Small intestine (tissue), 16 donors: ENCODE results near the gene OMA1. TPM values are rescaled to one million over a fixed set of nuclear protein-coding genes. Genes with fewer than 3 reads are reported as not detected.

Experiments used
- DNase-seq, 2 donors: peaks; one replicate each; pipeline versions ENCODE4 v3.0.0 to v3.0.0-alpha.2; 2013
- FAIRE-seq: peaks from 2 replicates; lab custom pipeline; 2012; peaks lifted over from hg19 to GRCh38; lab: Jason Lieb, UNC
- H3K27ac ChIP-seq, 3 donors: one replicate each; pipeline ENCODE4 v1.5.1; 2013; ENCODE audit warnings: low read length in 2 of 3, mild to moderate bottlenecking in 2 of 3, control low read depth in 1 of 3, inconsistent platforms in 1 of 3, low read depth in 1 of 3, moderate library complexity in 1 of 3
- H3K27me3 ChIP-seq, 3 donors: one replicate each; pipeline ENCODE4 v1.6.1; 2013; ENCODE audit warnings: low read length in 3 of 3, inconsistent platforms in 1 of 3; ENCODE audit not compliant: control insufficient read depth in 3 of 3, insufficient read depth in 3 of 3
- H3K36me3 ChIP-seq, 3 donors: one replicate each; pipeline ENCODE4 v1.6.1; 2013; ENCODE audit warnings: low read length in 3 of 3, inconsistent platforms in 1 of 3, low read depth in 1 of 3, mild to moderate bottlenecking in 1 of 3, moderate library complexity in 1 of 3; ENCODE audit not compliant: control insufficient read depth in 3 of 3, insufficient read depth in 2 of 3
- H3K4me1 ChIP-seq, 3 donors: one replicate each; pipeline ENCODE4 v1.6.1; 2013; ENCODE audit warnings: low read length in 2 of 3, inconsistent platforms in 1 of 3, low read depth in 1 of 3, mild to moderate bottlenecking in 1 of 3, moderate library complexity in 1 of 3; ENCODE audit not compliant: control insufficient read depth in 3 of 3, insufficient read depth in 2 of 3
- H3K4me3 ChIP-seq, 3 donors: one replicate each; pipeline ENCODE4 v1.5.1; 2013; ENCODE audit warnings: low read length in 3 of 3, control low read depth in 1 of 3, inconsistent platforms in 1 of 3, low read depth in 1 of 3, mild to moderate bottlenecking in 1 of 3, moderate library complexity in 1 of 3
- H3K9me3 ChIP-seq, 2 donors: one replicate each; pipeline ENCODE4 v1.6.1; 2013; ENCODE audit warnings: low read depth in 1 of 2, low read length in 1 of 2; ENCODE audit not compliant: control insufficient read depth in 2 of 2, insufficient read depth in 1 of 2
- WGBS, 3 donors: extraction: QIAGEN DNeasy Blood & Tissue Kit; methylation state at CpG; one replicate each; pipeline ENCODE4 v1.1.7; 2013; 5-methylcytosine and 5-hydroxymethylcytosine counted together
- long read RNA-seq, 10 donors: transcript quantifications; one replicate each; lab custom pipeline, GENCODE V29; 2026
- polyA plus RNA-seq, 4 donors: library from polyadenylated mRNA; stranded (reverse) in 3 of 4; unstranded in 1 of 4; fragments of 200-250 nt in 3 of 4; fragments of 120-200 nt in 1 of 4; gene quantifications; one replicate each; pipeline versions ENCODE4 v1.2.1 to v1.2.3, GENCODE V29; 2013
- donor health status: healthy with polysubstance abuse.
- donor health status: control.
- donor health status: control.
- donor health status: Bipolar disorder and iron deficiency.
- donor health status: healthy.

OMA1 gene
- 10 to 100 TPM in 2 of 4 donors, 1 to 10 TPM in 2; 7.3 to 39.9 (median 12.3) TPM for polyA plus RNA-seq
- long read RNA-seq, donor 1 = 0 reads
- long read RNA-seq, donor 2 = 0 reads
- long read RNA-seq, donor 3 = 0 reads
- long read RNA-seq, donor 4 = 0 reads
- long read RNA-seq, donor 5 = 0 reads
- long read RNA-seq, donor 6 = 0 reads
- long read RNA-seq, donor 7 = 0 reads
- long read RNA-seq, donor 8 = 0 reads
- long read RNA-seq, donor 9 = 0 reads
- long read RNA-seq, donor 10 = 0 reads

DNA sequence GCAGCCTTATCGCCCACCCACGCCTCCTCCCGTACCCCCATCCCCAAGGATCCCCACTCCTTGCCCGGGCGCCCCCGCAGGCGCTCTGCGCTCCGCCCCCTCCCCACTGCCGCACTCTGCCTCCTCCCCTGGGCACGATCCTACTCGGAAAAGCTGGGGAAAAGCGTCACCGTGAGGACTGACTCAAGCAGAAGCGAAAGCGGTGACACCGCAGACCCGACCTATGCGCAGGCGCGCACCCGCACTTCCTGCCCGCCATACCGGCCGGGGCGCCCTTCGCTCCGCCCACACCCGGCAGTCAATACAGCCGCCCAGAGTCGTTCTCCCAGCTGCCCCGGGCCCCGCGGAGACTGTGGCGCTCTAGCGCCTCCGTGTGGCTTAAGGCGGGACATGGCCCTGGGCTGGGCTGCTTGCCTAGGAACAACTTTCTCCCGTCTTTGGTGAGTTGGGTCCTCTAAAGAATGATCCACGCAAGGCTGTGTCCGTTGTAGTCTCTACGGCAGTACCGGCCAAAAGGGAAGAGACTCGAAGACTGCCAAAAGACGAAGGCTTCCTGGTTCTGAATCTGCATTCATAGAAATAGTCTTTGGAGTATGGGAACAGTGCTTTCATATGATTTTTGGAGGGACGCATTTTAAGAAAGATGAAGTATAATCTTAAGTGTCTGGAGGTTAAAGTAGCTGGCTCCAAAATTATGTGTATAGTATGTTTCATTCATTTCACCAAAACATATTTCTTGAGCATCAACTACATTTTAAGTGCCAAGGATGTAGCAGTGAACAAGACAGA, at the start of gene OMA1:
Gene OMA1 (minus strand): TSS at position 207 of the 789 bp plus-strand sequence. CDS start 7,432 bp downstream, outside the sequence.
- FAIRE-seq (no peak), DNase-seq (peak; percentile 97 to 98)
- 1 to 2% (median 1%) methylated on average over 34 to 46 of the region's 46 CpGs for WGBS, 3 donors
- no peaks in the 10 kb centered on the region for H3K27me3 ChIP-seq
- H3K4me1 ChIP-seq = peaks cover 0 to 20% (median 0%) of the 10 kb centered on the region in 3 donors
- H3K9me3 ChIP-seq = no peaks in the 10 kb centered on the region
- H3K27ac ChIP-seq = peak within 1 kb of the TSS; percentile 96 to 100 (median 98)
- H3K36me3 ChIP-seq = no peaks in the 10 kb centered on the region
- peak within 1 kb of the TSS; percentile 80 to 94 (median 82) for H3K4me3 ChIP-seq

DNA sequence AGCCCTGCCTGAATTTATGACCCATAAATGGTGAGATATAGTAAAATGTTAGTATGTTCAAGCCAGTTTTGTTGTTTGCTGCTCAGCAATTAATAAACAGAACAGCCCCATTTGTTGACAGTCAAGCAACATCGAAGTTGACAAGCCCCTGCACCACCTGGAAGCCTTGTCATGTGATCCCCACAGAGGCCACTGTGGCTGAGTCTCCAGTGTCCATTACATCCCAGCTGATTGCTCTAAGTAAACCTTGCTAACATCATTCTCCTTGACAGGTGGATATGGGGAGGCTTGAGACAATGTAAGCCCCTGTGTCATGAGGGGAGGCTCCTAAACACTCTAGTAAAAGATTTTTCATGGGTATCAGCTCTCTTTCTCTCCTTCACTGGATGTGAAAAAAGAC, 48.0 kb upstream of the OMA1 start:
- DNase-seq (no peak), FAIRE-seq (no peak)
- H3K27me3 ChIP-seq = peaks cover 0 to 4% (median 3%) of the 10 kb centered on the region in 3 donors
- no peaks in the 10 kb centered on the region for H3K4me1 ChIP-seq
- H3K36me3 ChIP-seq = no peaks in the 10 kb centered on the region
- no peak overlapping the region for H3K4me3 ChIP-seq
- H3K9me3 ChIP-seq = no peaks in the 10 kb centered on the region
- no peak overlapping the region for H3K27ac ChIP-seq
- WGBS, 3 donors = 33 to 66% (median 65%) methylated on average over 1 of the region's 1 CpG

DNA sequence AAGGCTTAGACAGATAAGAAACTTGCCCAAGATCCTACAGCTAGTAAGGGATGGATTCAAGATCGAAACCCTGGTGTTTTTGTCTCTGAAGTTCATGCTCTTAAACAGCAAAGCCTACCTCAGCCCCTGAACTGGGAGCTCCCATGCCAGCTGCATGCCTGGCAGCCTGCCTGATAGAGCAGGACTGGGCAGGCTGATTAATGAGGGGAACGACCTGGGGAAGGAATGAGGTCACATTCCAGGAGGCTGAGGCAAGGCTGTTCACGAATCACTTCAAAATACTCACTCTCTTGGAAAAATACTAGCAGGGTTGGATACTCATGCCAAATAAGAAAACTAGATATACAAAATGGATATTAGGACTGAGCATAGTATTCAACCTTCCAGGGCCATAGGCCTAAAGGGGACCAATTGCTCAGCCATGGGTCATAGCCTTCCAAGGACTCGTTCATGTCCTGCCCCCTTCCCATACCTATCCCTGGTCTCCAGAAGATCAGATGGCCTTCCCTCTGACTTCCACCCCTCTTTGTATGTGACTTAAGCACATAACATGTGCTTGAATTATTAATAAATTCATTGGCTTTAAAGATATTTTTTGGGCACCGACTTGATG, 46.1 kb upstream of the OMA1 start:
- Histone ChIP-seq H3K27me3 (no peaks in the 10 kb centered on the region), H3K9me3 (no peaks in the 10 kb centered on the region), H3K4me3 (no peak overlapping the region), H3K27ac (no peak overlapping the region), H3K4me1 (no peaks in the 10 kb centered on the region), H3K36me3 (no peaks in the 10 kb centered on the region)
- FAIRE-seq (no peak), DNase-seq (no peak)
- 45 to 57% (median 50%) methylated on average over 5 of the region's 5 CpGs for WGBS, 3 donors

DNA sequence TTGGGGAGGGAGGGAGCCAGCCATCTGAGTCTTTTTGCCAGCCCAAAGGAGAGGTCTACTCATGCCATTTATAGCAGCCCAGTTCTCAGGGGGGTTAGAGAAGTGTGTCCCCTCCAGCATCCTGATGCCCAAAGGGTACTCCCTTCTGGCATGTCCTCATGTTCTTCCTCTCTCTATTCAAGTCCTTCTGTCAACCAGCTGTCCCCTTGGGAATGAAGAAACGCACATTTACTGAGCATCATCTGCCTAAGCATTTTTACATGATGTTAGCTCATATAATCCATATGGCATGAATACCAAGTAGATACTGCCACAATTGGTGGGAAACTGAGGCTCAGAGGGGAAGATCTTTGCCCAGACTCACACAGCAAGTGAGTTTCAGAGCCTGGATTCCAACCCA, 45.3 kb upstream of the OMA1 start:
- DNase-seq (no peak), FAIRE-seq (no peak)
- no peak overlapping the region for H3K27ac ChIP-seq
- H3K9me3 ChIP-seq = no peaks in the 10 kb centered on the region
- no peak overlapping the region for H3K4me3 ChIP-seq
- no peaks in the 10 kb centered on the region for H3K36me3 ChIP-seq
- no peaks in the 10 kb centered on the region for H3K4me1 ChIP-seq
- H3K27me3 ChIP-seq = no peaks in the 10 kb centered on the region
- 79 to 100% (median 88%) methylated on average over 1 of the region's 1 CpG for WGBS, 3 donors

DNA sequence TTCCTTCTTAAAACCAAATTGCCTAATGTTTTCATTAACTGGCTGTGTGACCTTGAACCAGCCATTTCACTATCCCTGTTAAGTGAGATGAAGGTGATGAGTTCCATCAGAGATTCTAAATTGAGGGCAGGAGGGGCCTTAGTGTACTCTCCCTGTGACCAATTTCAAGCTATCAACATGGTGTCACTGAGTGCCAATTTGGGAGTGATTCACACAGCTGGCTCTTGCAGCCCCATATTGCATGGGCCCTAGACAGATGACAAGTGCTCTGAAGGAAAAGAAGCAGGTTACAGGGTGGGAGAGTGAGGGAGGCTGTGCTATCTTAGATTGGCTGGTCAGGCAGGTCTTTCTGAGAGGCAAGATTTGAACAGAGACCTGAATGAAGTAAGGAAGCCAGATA, 43.5 kb upstream of the OMA1 start:
- no peaks in the 10 kb centered on the region for H3K36me3 ChIP-seq
- no peaks in the 10 kb centered on the region for H3K9me3 ChIP-seq
- FAIRE-seq (no peak), DNase-seq (no peak)
- H3K4me1 ChIP-seq = no peaks in the 10 kb centered on the region
- H3K27me3 ChIP-seq = no peaks in the 10 kb centered on the region
- H3K4me3 ChIP-seq = no peak overlapping the region
- no peak overlapping the region for H3K27ac ChIP-seq

DNA sequence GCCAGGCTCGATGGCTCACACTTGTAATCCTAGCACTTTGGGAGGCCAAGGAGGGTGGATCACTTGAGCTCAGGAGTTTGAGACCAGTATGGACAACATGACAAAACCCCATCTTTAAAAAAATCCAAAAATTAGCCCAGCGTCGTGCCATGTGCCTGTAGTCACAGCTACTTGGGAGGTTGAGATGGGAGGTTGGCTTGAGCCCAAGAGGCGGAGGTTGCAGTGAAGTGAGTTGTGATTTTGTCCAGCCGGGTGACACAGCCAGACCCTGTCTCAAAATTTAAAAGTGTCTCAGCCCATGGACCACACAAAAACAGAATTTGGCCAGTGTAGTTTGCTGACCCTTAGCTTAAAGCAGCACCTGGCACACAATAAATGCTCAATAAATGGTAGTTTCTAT, 41.9 kb upstream of the OMA1 start:
- H3K9me3 ChIP-seq = no peaks in the 10 kb centered on the region
- no peak for FAIRE-seq
- WGBS, 3 donors = 73 to 90% (median 88%) methylated on average over 5 of the region's 5 CpGs

DNA sequence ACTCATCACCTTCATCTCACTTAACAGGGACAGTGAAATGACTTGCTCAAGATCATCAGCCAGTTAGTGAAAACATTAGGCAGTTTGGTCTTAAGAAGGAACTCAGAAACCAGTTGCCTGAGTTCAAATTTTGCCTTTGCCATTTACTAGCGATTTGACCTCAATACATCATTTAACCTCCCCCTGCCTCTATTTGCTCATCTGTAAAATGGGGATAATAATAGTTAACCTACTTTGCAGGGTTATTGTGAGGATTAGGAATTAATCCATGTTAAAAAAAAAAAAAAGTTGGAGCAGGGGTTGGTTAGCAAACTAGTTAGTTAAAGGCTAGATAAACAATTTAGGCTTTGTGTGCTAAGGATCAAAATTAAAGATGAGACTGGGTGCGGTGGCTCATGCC, 41.1 kb upstream of the OMA1 start:
- H3K4me1 ChIP-seq = peaks cover 0 to 3% (median 0%) of the 10 kb centered on the region in 3 donors
- H3K9me3 ChIP-seq = no peaks in the 10 kb centered on the region
- H3K27ac ChIP-seq = no peak overlapping the region
- no peaks in the 10 kb centered on the region for H3K27me3 ChIP-seq
- WGBS, 3 donors = 87 to 92% (median 90%) methylated on average over 2 of the region's 2 CpGs
- no peaks in the 10 kb centered on the region for H3K36me3 ChIP-seq
- no peak overlapping the region for H3K4me3 ChIP-seq
- FAIRE-seq (no peak), DNase-seq (no peak)

More for the DNA sequence above, 41.9 kb upstream of the OMA1 start:
- DNase-seq = no peak
- Histone ChIP-seq H3K27me3 (no peaks in the 10 kb centered on the region), H3K27ac (no peak overlapping the region), H3K4me3 (no peak overlapping the region), H3K4me1 (peaks cover 0 to 3% (median 0%) of the 10 kb centered on the region in 3 donors), H3K36me3 (no peaks in the 10 kb centered on the region)

DNA sequence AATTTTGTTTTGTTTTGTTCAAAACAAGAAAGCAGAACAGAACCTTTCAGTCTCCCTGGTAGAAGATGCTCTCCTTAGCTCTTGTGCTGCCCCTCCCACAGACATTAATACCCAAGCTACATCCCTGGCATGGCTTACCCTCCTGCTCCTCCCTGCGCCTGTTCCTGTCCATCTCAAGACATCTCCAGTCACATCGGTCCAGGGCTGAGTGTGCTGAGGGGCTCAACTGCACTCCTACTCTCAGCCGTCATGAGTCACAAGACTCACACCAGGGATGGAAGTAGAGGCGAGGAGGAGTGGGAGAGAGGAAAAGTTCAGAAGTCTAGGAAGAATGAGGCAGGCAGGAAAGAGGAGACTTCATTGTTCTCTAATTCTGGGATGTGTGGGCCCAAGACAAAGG, 39.7 kb upstream of the OMA1 start:
- WGBS, 3 donors = 88 to 89% (median 88%) methylated on average over 4 of the region's 4 CpGs
- DNase-seq (no peak), FAIRE-seq (no peak)
- Histone ChIP-seq H3K4me1 (peaks cover 0 to 3% (median 0%) of the 10 kb centered on the region in 3 donors), H3K27me3 (no peaks in the 10 kb centered on the region), H3K36me3 (no peaks in the 10 kb centered on the region), H3K27ac (no peak overlapping the region), H3K9me3 (no peaks in the 10 kb centered on the region), H3K4me3 (no peak overlapping the region)
